ENCODE measurements around the gene CBLB. TPM values are rescaled to one million over a fixed set of nuclear protein-coding genes. Genes with fewer than 3 reads are reported as not detected.

The CBLB gene
- polyA plus RNA-seq, 4 donors, result 8.8 to 29.8 (median 12.9) TPM

GRCh38 chr3:105758451-105758850, 110.4 kb downstream of the CBLB start:
- H3K4me3 ChIP-seq (ENCODE audit: low read depth in 1 of 3, low read length in 3 of 3), result no peak overlapping the region
- peaks cover 0 to 40% of the 10 kb centered on the region in 2 donors for H3K9me3 ChIP-seq (ENCODE audit: control insufficient read depth in 2 of 2, insufficient read depth in 1 of 2, low read depth in 1 of 2, low read length in 1 of 2)
- H3K4me1 ChIP-seq (ENCODE audit: control insufficient read depth in 3 of 3, insufficient read depth in 2 of 3, low read depth in 1 of 3, low read length in 2 of 3), result peaks cover 0 to 8% (median 6%) of the 10 kb centered on the region in 3 donors
- H3K36me3 ChIP-seq (ENCODE audit: control insufficient read depth in 3 of 3, insufficient read depth in 2 of 3, low read depth in 1 of 3, low read length in 3 of 3), result peaks cover 0 to 33% (median 6%) of the 10 kb centered on the region in 3 donors
- FAIRE-seq (no peak), DNase-seq (no peak)
- no peak overlapping the region for H3K27ac ChIP-seq (ENCODE audit: low read depth in 1 of 3, low read length in 2 of 3)
- H3K27me3 ChIP-seq (ENCODE audit: control insufficient read depth in 3 of 3, insufficient read depth in 3 of 3, low read length in 3 of 3), result no peaks in the 10 kb centered on the region
- 94 to 98% (median 98%) methylated on average over 9 of the region's 9 CpGs for WGBS, 3 donors

GRCh38 chr3:105755121-105755886, 113.5 kb downstream of the CBLB start:
- Histone ChIP-seq H3K27ac (ENCODE audit: low read depth in 1 of 3, low read length in 2 of 3) (no peak overlapping the region), H3K36me3 (ENCODE audit: control insufficient read depth in 3 of 3, insufficient read depth in 2 of 3, low read depth in 1 of 3, low read length in 3 of 3) (peaks cover 0 to 21% (median 6%) of the 10 kb centered on the region in 3 donors), H3K27me3 (ENCODE audit: control insufficient read depth in 3 of 3, insufficient read depth in 3 of 3, low read length in 3 of 3) (no peaks in the 10 kb centered on the region), H3K9me3 (ENCODE audit: control insufficient read depth in 2 of 2, insufficient read depth in 1 of 2, low read depth in 1 of 2, low read length in 1 of 2) (peaks cover 0 to 16% of the 10 kb centered on the region in 2 donors), H3K4me1 (ENCODE audit: control insufficient read depth in 3 of 3, insufficient read depth in 2 of 3, low read depth in 1 of 3, low read length in 2 of 3) (peaks cover 0 to 9% (median 2%) of the 10 kb centered on the region in 3 donors), H3K4me3 (ENCODE audit: low read depth in 1 of 3, low read length in 3 of 3) (no peak overlapping the region)
- WGBS, 3 donors, result 91 to 96% (median 95%) methylated on average over 2 of the region's 2 CpGs
- no peak for FAIRE-seq
- no peak for DNase-seq

GRCh38 chr3:105752791-105753415, 115.9 kb downstream of the CBLB start:
- no peak for FAIRE-seq

GRCh38 chr3:105747696-105748095, 121.1 kb downstream of the CBLB start:
- DNase-seq (no peak), FAIRE-seq (no peak)
- no peak overlapping the region for H3K4me3 ChIP-seq (ENCODE audit: low read depth in 1 of 3, low read length in 3 of 3)
- peaks cover 0 to 8% (median 2%) of the 10 kb centered on the region in 3 donors for H3K36me3 ChIP-seq (ENCODE audit: control insufficient read depth in 3 of 3, insufficient read depth in 2 of 3, low read depth in 1 of 3, low read length in 3 of 3)
- WGBS, 3 donors, result 67 to 93% (median 82%) methylated on average over 1 of the region's 1 CpG
- no peaks in the 10 kb centered on the region for H3K9me3 ChIP-seq (ENCODE audit: control insufficient read depth in 2 of 2, insufficient read depth in 1 of 2, low read depth in 1 of 2, low read length in 1 of 2)
- H3K27ac ChIP-seq (ENCODE audit: low read depth in 1 of 3, low read length in 2 of 3), result no peak overlapping the region
- H3K4me1 ChIP-seq (ENCODE audit: control insufficient read depth in 3 of 3, insufficient read depth in 2 of 3, low read depth in 1 of 3, low read length in 2 of 3), result peaks cover 0 to 19% (median 5%) of the 10 kb centered on the region in 3 donors
- no peaks in the 10 kb centered on the region for H3K27me3 ChIP-seq (ENCODE audit: control insufficient read depth in 3 of 3, insufficient read depth in 3 of 3, low read length in 3 of 3)

More at GRCh38 chr3:105752791-105753415, 115.9 kb downstream of the CBLB start:
- H3K9me3 ChIP-seq (ENCODE audit: control insufficient read depth in 2 of 2, insufficient read depth in 1 of 2, low read depth in 1 of 2, low read length in 1 of 2), result no peaks in the 10 kb centered on the region
- peak; percentile 25 to 58 for DNase-seq
- no peak overlapping the region for H3K4me3 ChIP-seq (ENCODE audit: low read depth in 1 of 3, low read length in 3 of 3)
- peaks cover 0 to 9% (median 2%) of the 10 kb centered on the region in 3 donors for H3K4me1 ChIP-seq (ENCODE audit: control insufficient read depth in 3 of 3, insufficient read depth in 2 of 3, low read depth in 1 of 3, low read length in 2 of 3)
- peak overlapping the region in 1 of 3 donors; percentile 71 for H3K27ac ChIP-seq (ENCODE audit: low read depth in 1 of 3, low read length in 2 of 3)
- 37 to 53% (median 47%) methylated on average over 1 of the region's 1 CpG for WGBS, 3 donors
- H3K36me3 ChIP-seq (ENCODE audit: control insufficient read depth in 3 of 3, insufficient read depth in 2 of 3, low read depth in 1 of 3, low read length in 3 of 3), result peaks cover 0 to 5% (median 0%) of the 10 kb centered on the region in 3 donors
- H3K27me3 ChIP-seq (ENCODE audit: control insufficient read depth in 3 of 3, insufficient read depth in 3 of 3, low read length in 3 of 3), result no peaks in the 10 kb centered on the region

- H3K27me3 ChIP-seq (ENCODE audit: control insufficient read depth in 3 of 3, insufficient read depth in 3 of 3, low read length in 3 of 3), result no peaks in the 10 kb centered on the region
- H3K9me3 ChIP-seq (ENCODE audit: control insufficient read depth in 2 of 2, insufficient read depth in 1 of 2, low read depth in 1 of 2, low read length in 1 of 2), result no peaks in the 10 kb centered on the region
- H3K4me1 ChIP-seq (ENCODE audit: control insufficient read depth in 3 of 3, insufficient read depth in 2 of 3, low read depth in 1 of 3, low read length in 2 of 3), result peaks cover 0 to 16% (median 3%) of the 10 kb centered on the region in 3 donors
- DNase-seq (no peak), FAIRE-seq (no peak)
- 24 to 45% (median 32%) methylated on average over 3 of the region's 3 CpGs for WGBS, 3 donors
- H3K36me3 ChIP-seq (ENCODE audit: control insufficient read depth in 3 of 3, insufficient read depth in 2 of 3, low read depth in 1 of 3, low read length in 3 of 3), result peaks cover 0 to 8% (median 2%) of the 10 kb centered on the region in 3 donors
- H3K4me3 ChIP-seq (ENCODE audit: low read depth in 1 of 3, low read length in 3 of 3), result no peak overlapping the region
- no peak overlapping the region for H3K27ac ChIP-seq (ENCODE audit: low read depth in 1 of 3, low read length in 2 of 3)
These were observed 121.7 kb downstream of the CBLB start for GRCh38 chr3:105747060-105747541.

GRCh38 chr3:105746231-105746996, 122.4 kb downstream of the CBLB start:
- WGBS, 3 donors, result 62 to 68% (median 66%) methylated on average over 3 of the region's 3 CpGs
- peaks cover 0 to 8% (median 2%) of the 10 kb centered on the region in 3 donors for H3K36me3 ChIP-seq (ENCODE audit: control insufficient read depth in 3 of 3, insufficient read depth in 2 of 3, low read depth in 1 of 3, low read length in 3 of 3)
- peaks cover 0 to 16% (median 3%) of the 10 kb centered on the region in 3 donors for H3K4me1 ChIP-seq (ENCODE audit: control insufficient read depth in 3 of 3, insufficient read depth in 2 of 3, low read depth in 1 of 3, low read length in 2 of 3)
- peak overlapping the region; percentile 5 to 66 (median 7) for H3K27ac ChIP-seq (ENCODE audit: low read depth in 1 of 3, low read length in 2 of 3)
- H3K27me3 ChIP-seq (ENCODE audit: control insufficient read depth in 3 of 3, insufficient read depth in 3 of 3, low read length in 3 of 3), result no peaks in the 10 kb centered on the region
- peak; percentile 33 for FAIRE-seq
- no peak overlapping the region for H3K4me3 ChIP-seq (ENCODE audit: low read depth in 1 of 3, low read length in 3 of 3)
- DNase-seq, result peak; percentile 66 to 81
- no peaks in the 10 kb centered on the region for H3K9me3 ChIP-seq (ENCODE audit: control insufficient read depth in 2 of 2, insufficient read depth in 1 of 2, low read depth in 1 of 2, low read length in 1 of 2)

GRCh38 chr3:105745046-105745445, 123.8 kb downstream of the CBLB start:
- peaks cover 0 to 16% (median 3%) of the 10 kb centered on the region in 3 donors for H3K4me1 ChIP-seq (ENCODE audit: control insufficient read depth in 3 of 3, insufficient read depth in 2 of 3, low read depth in 1 of 3, low read length in 2 of 3)
- H3K9me3 ChIP-seq (ENCODE audit: control insufficient read depth in 2 of 2, insufficient read depth in 1 of 2, low read depth in 1 of 2, low read length in 1 of 2), result no peaks in the 10 kb centered on the region
- no peak for DNase-seq
- 92 to 96% (median 93%) methylated on average over 3 of the region's 3 CpGs for WGBS, 3 donors
- no peak overlapping the region for H3K27ac ChIP-seq (ENCODE audit: low read depth in 1 of 3, low read length in 2 of 3)
- no peak for FAIRE-seq
- no peaks in the 10 kb centered on the region for H3K27me3 ChIP-seq (ENCODE audit: control insufficient read depth in 3 of 3, insufficient read depth in 3 of 3, low read length in 3 of 3)
- no peak overlapping the region for H3K4me3 ChIP-seq (ENCODE audit: low read depth in 1 of 3, low read length in 3 of 3)
- H3K36me3 ChIP-seq (ENCODE audit: control insufficient read depth in 3 of 3, insufficient read depth in 2 of 3, low read depth in 1 of 3, low read length in 3 of 3), result peaks cover 0 to 8% (median 2%) of the 10 kb centered on the region in 3 donors

GRCh38 chr3:105744202-105744601, 124.6 kb downstream of the CBLB start:
- FAIRE-seq (no peak), DNase-seq (no peak)
- H3K4me1 ChIP-seq (ENCODE audit: control insufficient read depth in 3 of 3, insufficient read depth in 2 of 3, low read depth in 1 of 3, low read length in 2 of 3), result peaks cover 0 to 16% (median 3%) of the 10 kb centered on the region in 3 donors
- no peaks in the 10 kb centered on the region for H3K27me3 ChIP-seq (ENCODE audit: control insufficient read depth in 3 of 3, insufficient read depth in 3 of 3, low read length in 3 of 3)
- WGBS, 3 donors, result 94 to 95% (median 94%) methylated on average over 1 of the region's 1 CpG
- H3K36me3 ChIP-seq (ENCODE audit: control insufficient read depth in 3 of 3, insufficient read depth in 2 of 3, low read depth in 1 of 3, low read length in 3 of 3), result peaks cover 0 to 11% (median 2%) of the 10 kb centered on the region in 3 donors
- no peaks in the 10 kb centered on the region for H3K9me3 ChIP-seq (ENCODE audit: control insufficient read depth in 2 of 2, insufficient read depth in 1 of 2, low read depth in 1 of 2, low read length in 1 of 2)
- no peak overlapping the region for H3K4me3 ChIP-seq (ENCODE audit: low read depth in 1 of 3, low read length in 3 of 3)
- no peak overlapping the region for H3K27ac ChIP-seq (ENCODE audit: low read depth in 1 of 3, low read length in 2 of 3)

All from small intestine (tissue), 7 donors.